Activated CD4-positive, alpha-beta memory T cell treated with anti-CD3 and anti-CD28 coated beads, Interleukin-2, amount 10 ng/mL, durations not matched to agents 7 days and 5 days (primary cell): ENCODE results near the gene NELFE. TPM values are rescaled to one million over a fixed set of nuclear protein-coding genes. Genes with fewer than 3 reads are reported as not detected.
A peak's percentile ranks its signal among the peaks of the same experiment; 100 is the strongest.
"Not testable (repeated sequence)": the region's sequence is repeated elsewhere in the genome, so short reads cannot be mapped to it uniquely, and the experiment has no call there.

ENCODE experiments used
- CTCF ChIA-PET: fragments of 350-600 bp; sonication (Branson Sonifier 250); formaldehyde crosslinking; loops from one replicate; lab custom pipeline; 2021; ENCODE audit warnings: antibody characterized with exemption, inconsistent platforms; lab: Charles Lee
- POLR2A ChIA-PET: fragments of 350-600 bp; sonication (Branson Sonifier 250); formaldehyde crosslinking; loops from one replicate; lab custom pipeline; 2021; ENCODE audit warnings: antibody characterized with exemption; lab: Charles Lee
- DNase-seq: peaks from one replicate; pipeline ENCODE4 v3.0.0-alpha.2; 2020
- H3K27ac Mint-ChIP-seq: one replicate; pipeline ENCODE4 v1.8.0; 2021; ENCODE audit warnings: mild to moderate bottlenecking, mixed read lengths
- H3K27me3 Mint-ChIP-seq: one replicate; pipeline ENCODE4 v1.8.0; 2021; ENCODE audit warnings: mixed read lengths
- H3K36me3 Mint-ChIP-seq: one replicate; pipeline ENCODE4 v1.8.0; 2021; ENCODE audit warnings: low read depth, mixed read lengths
- H3K4me1 Mint-ChIP-seq: one replicate; pipeline ENCODE4 v1.8.0; 2021; ENCODE audit warnings: mixed read lengths
- H3K4me3 Mint-ChIP-seq: one replicate; pipeline ENCODE4 v1.8.0; 2021; ENCODE audit warnings: mild to moderate bottlenecking, mixed read lengths
- H3K9me3 Mint-ChIP-seq: one replicate; pipeline ENCODE4 v1.8.0; 2021; ENCODE audit warnings: mixed read lengths
- total RNA-seq, 2 experiments: library from RNA; stranded (reverse); gene quantifications; one replicate each; pipeline ENCODE4 v1.2.3, GENCODE V29; 2021

Gene NELFE, protein sequence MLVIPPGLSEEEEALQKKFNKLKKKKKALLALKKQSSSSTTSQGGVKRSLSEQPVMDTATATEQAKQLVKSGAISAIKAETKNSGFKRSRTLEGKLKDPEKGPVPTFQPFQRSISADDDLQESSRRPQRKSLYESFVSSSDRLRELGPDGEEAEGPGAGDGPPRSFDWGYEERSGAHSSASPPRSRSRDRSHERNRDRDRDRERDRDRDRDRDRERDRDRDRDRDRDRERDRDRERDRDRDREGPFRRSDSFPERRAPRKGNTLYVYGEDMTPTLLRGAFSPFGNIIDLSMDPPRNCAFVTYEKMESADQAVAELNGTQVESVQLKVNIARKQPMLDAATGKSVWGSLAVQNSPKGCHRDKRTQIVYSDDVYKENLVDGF
- 10 to 100 TPM; 69.6 to 70.6 TPM for total RNA-seq

DNA sequence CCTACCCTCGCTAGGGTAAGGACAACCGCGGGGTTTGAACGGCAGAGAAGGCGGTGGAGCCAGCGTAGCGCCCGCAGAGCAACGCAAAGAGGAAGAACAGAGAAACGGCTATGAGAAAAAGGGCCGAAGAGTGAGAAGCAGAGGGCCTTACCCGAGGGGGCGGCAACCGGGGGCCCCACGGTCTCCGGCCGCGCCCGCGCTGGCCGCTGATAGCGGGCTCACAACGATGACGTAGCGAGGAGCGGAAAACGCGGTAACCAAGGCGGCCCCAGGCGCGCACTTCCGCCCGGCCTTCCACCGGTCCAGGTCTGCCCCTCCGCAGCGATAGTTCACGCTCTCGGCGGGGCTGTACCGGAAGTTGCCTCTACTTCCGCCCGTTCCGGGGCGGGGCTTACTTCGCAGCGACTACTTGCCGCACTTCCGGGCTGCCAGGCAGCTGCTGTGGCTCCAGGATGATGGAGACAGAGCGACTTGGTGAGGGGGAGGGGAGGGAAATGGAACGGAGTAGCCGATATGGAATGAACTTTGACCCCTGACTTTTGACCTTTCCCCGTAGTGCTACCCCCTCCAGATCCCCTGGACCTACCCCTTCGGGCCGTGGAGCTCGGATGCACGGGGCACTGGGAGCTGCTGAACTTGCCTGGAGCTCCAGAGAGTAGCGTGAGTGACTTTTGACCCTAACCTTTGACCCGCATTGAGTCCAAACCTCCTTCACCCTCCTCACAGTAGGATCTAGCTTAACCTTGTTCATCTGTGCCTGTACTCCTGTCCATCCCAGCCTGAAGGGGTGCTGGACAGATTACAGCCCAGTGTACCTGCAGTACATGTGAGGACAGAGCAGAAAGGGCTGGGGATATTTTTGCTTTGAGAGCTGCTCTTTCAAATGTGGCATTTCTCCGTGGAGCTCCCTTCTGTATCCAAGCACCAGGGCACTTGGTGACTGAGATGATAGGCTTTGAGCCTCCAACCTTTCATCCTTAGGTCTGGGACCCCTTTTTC, at the start of gene NELFE, which contains the start of gene SKIC2:
Gene NELFE, minus strand, starts transcription at position 231 of the 999 bp plus-strand sequence. CDS start 525 bp downstream, outside the sequence.
Gene SKIC2, plus strand, starts transcription at position 435 of the 999 bp plus-strand sequence. Its CDS starts 18 bp downstream, at position 453.
- Mint-ChIP-seq H3K4me3 (peak within 1 kb of the TSS; percentile 91), H3K27ac (peak within 1 kb of the TSS; percentile 96), H3K4me1 (peaks cover 45% of the 10 kb centered on the region), H3K9me3 (no peaks in the 10 kb centered on the region), H3K27me3 (no peaks in the 10 kb centered on the region), H3K36me3 (peaks cover 63% of the 10 kb centered on the region)
- ChIA-PET CTCF (interaction anchor here (1.0 to 2.2 kb wide), 5 partner anchors 13 to 559 kb away, joined by 3 to 13 read pairs (median 4); partner anchors contain the start of genes DDX39B, DXO, EHMT2 and GPSM3), POLR2A (interaction anchor here (0.7 to 8.4 kb wide), 13 partner anchors 10 to 1312 kb away, joined by 3 to 162 read pairs (median 3); partner anchors contain the start of genes ATF6B, BAG6, CFB and DXO)
- peak; percentile 99 for DNase-seq

GRCh38 chr6:32008037-32008436, 49.3 kb upstream of the NELFE start:
- POLR2A ChIA-PET, CTCF ChIA-PET, H3K4me1 Mint-ChIP-seq, DNase-seq, H3K27ac Mint-ChIP-seq, H3K27me3 Mint-ChIP-seq, H3K9me3 Mint-ChIP-seq, H3K4me3 Mint-ChIP-seq, H3K36me3 Mint-ChIP-seq: not testable (repeated sequence)

DNA sequence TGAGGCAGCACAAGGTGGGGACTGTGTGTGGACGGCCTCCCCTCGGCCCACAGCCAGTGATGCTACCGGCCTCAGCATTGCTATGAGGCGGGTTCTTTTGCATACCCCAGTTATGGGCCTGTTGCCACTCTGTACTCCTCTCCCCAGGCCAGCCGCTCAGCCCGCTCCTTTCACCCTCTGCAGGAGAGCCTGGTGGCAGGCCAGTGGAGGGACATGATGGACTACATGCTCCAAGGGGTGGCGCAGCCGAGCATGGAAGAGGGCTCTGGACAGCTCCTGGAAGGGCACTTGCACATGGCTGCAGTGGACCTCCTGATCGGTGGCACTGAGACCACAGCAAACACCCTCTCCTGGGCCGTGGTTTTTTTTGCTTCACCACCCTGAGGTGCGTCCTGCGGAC, 48.3 kb upstream of the NELFE start:
- H3K4me1 Mint-ChIP-seq, POLR2A ChIA-PET, H3K36me3 Mint-ChIP-seq, DNase-seq, H3K9me3 Mint-ChIP-seq, H3K4me3 Mint-ChIP-seq, CTCF ChIA-PET, H3K27ac Mint-ChIP-seq, H3K27me3 Mint-ChIP-seq: not testable (repeated sequence)

DNA sequence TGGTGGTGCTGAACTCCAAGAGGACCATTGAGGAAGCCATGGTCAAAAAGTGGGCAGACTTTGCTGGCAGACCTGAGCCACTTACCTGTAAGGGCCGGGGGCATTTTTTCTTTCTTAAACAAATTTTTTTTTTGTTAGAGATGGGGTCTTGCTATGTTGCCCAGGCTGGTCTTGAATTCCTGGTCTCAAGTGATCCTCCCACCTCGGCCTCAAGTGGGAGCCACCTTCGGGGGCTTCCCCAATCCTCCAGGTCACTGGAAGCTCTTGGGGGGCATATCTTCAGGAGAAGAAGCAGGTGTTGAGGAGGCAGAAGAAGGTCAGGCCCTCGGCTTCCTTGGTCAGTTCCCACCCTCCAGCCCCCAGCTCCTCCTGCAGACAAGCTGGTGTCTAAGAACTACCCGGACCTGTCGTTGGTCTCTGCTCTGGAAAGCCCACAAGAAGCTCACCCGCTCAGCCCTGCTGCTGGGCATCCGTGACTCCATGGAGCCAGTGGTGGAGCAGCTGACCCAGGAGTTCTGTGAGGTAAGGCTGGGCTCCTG, 47.3 kb upstream of the NELFE start:
- H3K27me3 Mint-ChIP-seq, H3K27ac Mint-ChIP-seq, H3K36me3 Mint-ChIP-seq, H3K4me1 Mint-ChIP-seq, POLR2A ChIA-PET, DNase-seq, H3K9me3 Mint-ChIP-seq, H3K4me3 Mint-ChIP-seq: not testable (repeated sequence)
- CTCF ChIA-PET, result interaction anchor here (1.2 kb wide), 1 partner anchor 55 kb away, joined by 3 read pairs; no protein-coding TSS in a partner anchor

GRCh38 chr6:32005538-32005880, 46.7 kb upstream of the NELFE start:
- H3K36me3 Mint-ChIP-seq, DNase-seq, POLR2A ChIA-PET, H3K27ac Mint-ChIP-seq, H3K9me3 Mint-ChIP-seq, H3K4me1 Mint-ChIP-seq, H3K4me3 Mint-ChIP-seq, H3K27me3 Mint-ChIP-seq: not testable (repeated sequence)
- CTCF ChIA-PET, result interaction anchor here (1.2 kb wide), 1 partner anchor 54 kb away, joined by 3 read pairs; no protein-coding TSS in a partner anchor

- CTCF ChIA-PET, result interaction anchor here (1.2 kb wide), 1 partner anchor 54 kb away, joined by 3 read pairs; no protein-coding TSS in a partner anchor
- POLR2A ChIA-PET, DNase-seq, H3K27ac Mint-ChIP-seq, H3K36me3 Mint-ChIP-seq, H3K4me3 Mint-ChIP-seq, H3K27me3 Mint-ChIP-seq, H3K4me1 Mint-ChIP-seq, H3K9me3 Mint-ChIP-seq: not testable (repeated sequence)
Observed at GRCh38 chr6:32004864-32005537, 46.2 kb upstream of the NELFE start.

DNA sequence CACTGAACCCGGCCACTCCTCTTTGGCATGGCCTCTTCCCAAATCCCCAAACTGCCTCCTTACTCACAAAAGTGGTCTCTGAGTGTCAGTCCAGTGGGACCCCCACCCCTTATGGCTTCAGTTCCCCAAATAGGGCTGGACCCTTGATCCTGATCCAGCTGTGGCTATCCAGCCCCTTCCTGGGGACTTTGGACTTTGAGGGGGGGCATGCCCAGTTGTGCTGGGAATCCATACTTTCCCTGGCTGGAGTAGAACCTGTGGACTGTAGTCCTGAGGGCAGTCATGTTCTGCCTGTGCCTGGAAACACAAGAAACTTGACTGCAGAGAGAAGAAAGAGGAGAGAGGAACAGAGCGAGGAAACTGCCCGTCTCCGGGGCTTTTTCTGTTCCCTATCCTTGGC, 45.6 kb upstream of the NELFE start:
- H3K4me1 Mint-ChIP-seq, H3K27me3 Mint-ChIP-seq, H3K27ac Mint-ChIP-seq, H3K9me3 Mint-ChIP-seq, H3K36me3 Mint-ChIP-seq, POLR2A ChIA-PET, CTCF ChIA-PET, H3K4me3 Mint-ChIP-seq, DNase-seq: not testable (repeated sequence)

DNA sequence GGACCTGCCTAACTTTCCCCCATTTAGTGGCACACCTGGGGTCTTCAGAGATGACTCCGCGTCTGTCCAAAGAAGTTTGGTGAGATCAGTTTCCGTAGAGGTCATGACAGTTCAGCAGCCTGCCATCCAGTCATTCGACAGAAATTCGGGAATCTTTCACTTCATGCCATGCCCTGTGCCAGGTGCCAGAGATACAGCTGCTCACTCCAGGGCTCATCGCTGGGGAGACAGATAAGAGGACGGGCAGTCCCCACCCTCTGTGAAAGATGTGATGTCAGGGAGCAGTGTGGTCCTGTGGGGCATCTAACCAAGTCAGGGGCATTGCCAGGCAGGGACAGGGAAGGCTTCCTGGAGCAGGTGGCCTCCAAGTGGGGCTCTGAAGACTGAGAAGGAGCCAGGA, 44.5 kb upstream of the NELFE start:
- POLR2A ChIA-PET, H3K27me3 Mint-ChIP-seq, H3K4me3 Mint-ChIP-seq, H3K4me1 Mint-ChIP-seq, DNase-seq, H3K27ac Mint-ChIP-seq, H3K9me3 Mint-ChIP-seq, CTCF ChIA-PET, H3K36me3 Mint-ChIP-seq: not testable (repeated sequence)

DNA sequence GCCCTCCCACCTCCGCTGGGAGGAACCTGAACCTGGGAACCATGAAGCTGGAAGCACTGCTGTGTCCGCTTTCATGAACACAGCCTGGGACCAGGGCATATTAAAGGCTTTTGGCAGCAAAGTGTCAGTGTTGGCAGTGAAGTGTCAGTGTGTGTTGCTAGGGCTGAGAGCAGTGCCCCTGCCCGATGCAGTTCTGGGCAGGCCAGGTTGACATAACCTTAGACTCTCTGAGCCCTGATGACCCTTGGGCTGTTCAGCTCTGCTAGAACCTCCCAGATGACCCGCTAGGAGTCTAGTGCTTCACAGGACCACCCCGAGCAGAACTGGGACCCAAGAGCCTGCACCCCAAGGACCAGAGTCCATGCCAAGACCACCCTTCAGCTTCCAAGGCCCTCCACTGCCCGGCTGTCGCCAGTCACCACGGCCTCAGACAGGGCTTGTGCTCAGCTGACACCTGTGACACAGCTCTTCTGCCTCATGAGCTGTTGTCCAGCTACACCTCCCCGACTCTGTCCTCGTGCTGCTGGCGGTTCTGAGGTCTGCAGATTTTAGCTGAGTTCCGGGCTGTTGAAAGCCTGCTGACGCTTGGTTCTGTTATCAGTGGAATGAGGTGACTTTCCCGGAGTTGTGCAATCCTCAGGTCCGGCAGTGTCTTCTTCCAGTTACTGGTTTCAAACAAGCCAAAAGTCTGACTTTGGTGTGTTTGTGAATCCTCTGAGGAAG, 43.9 kb upstream of the NELFE start:
- POLR2A ChIA-PET, H3K9me3 Mint-ChIP-seq, H3K4me1 Mint-ChIP-seq, DNase-seq, H3K4me3 Mint-ChIP-seq, H3K36me3 Mint-ChIP-seq, H3K27me3 Mint-ChIP-seq, CTCF ChIA-PET, H3K27ac Mint-ChIP-seq: not testable (repeated sequence)

DNA sequence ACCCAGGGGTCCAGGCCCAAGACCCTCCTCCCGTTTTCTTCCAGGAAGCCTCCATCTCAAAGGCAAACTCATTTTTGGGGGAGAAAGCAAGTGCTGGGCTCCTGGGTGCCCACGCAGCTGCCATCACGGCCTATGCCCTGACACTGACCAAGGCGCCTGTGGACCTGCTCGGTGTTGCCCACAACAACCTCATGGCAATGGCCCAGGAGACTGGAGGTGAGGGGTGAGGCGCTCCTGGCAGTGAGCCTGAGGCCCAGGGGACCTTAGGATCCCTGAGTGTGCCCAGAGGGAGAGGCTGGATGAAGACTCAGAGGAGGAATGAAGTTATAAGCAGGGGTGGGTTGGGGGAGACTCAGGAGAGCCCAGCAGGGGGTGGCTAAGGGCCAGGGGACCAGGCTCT, 37.6 kb upstream of the NELFE start:
- DNase-seq, H3K27me3 Mint-ChIP-seq, H3K36me3 Mint-ChIP-seq, H3K27ac Mint-ChIP-seq, POLR2A ChIA-PET, H3K4me1 Mint-ChIP-seq, H3K9me3 Mint-ChIP-seq, CTCF ChIA-PET, H3K4me3 Mint-ChIP-seq: not testable (repeated sequence)

DNA sequence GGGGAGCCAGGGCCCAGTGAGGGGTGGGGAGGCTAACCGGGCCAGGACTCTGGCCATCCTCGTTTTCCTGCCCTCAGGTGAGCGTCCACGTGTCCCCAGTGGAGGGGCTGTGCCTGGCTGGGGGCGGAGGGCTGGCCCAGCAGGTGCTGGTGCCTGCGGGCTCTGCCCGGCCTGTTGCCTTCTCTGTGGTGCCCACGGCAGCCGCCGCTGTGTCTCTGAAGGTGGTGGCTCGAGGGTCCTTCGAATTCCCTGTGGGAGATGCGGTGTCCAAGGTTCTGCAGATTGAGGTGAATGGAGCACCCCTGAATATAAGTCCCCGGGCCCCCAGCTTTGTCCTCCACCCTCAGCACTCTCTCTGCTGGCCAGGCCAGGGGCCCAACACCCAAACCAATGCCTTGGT, 35.6 kb upstream of the NELFE start:
- H3K36me3 Mint-ChIP-seq, H3K9me3 Mint-ChIP-seq, H3K4me3 Mint-ChIP-seq, CTCF ChIA-PET, POLR2A ChIA-PET, DNase-seq, H3K27ac Mint-ChIP-seq, H3K4me1 Mint-ChIP-seq, H3K27me3 Mint-ChIP-seq: not testable (repeated sequence)

GRCh38 chr6:31989363-31989762, 30.6 kb upstream of the NELFE start:
- H3K4me3 Mint-ChIP-seq, CTCF ChIA-PET, H3K9me3 Mint-ChIP-seq, DNase-seq, H3K4me1 Mint-ChIP-seq, POLR2A ChIA-PET, H3K27me3 Mint-ChIP-seq, H3K36me3 Mint-ChIP-seq, H3K27ac Mint-ChIP-seq: not testable (repeated sequence)
